ENCODE measurements around the gene RAB29. TPM values are rescaled to one million over a fixed set of nuclear protein-coding genes. Genes with fewer than 3 reads are reported as not detected.
A peak's percentile ranks its signal among the peaks of the same experiment; 100 is the strongest.

Gene RAB29
- total and polyA plus RNA-seq, 9 of the 15 experiments (the other 6 are each of a cell fraction or from before 2014, with no cell fraction given) = 6.3 to 17.6 (median 8.0) TPM

GRCh38 chr1:205775015-205775716 lies at the start of gene RAB29 (continued):
- TF ChIP-seq NR0B1 (IDR thresholded peaks at IDR 0.05; ENCODE audit: partially characterized antibody) (no peak), DDX20 (tag; IDR thresholded peaks at IDR 0.05; ENCODE audit: low read depth) (no peak), HDAC8 (tag; IDR thresholded peaks at IDR 0.05) (no peak), RERE (CRISPR knock-in tag; IDR thresholded peaks at IDR 0.05; ENCODE audit: borderline replicate concordance) (no peak), AFF4 (CRISPR knock-in tag; IDR thresholded peaks at IDR 0.05) (0 out of 2 replicates have a peak, but pooled peaks have one; percentile 44), RUNX1 (IDR thresholded peaks at IDR 0.05; ENCODE audit: low read depth) (no peak), ZNF280A (IDR thresholded peaks at IDR 0.05; ENCODE audit: low read depth, partially characterized antibody) (no peak), ZNF76 (CRISPR knock-in tag; IDR thresholded peaks at IDR 0.05; ENCODE audit: borderline replicate concordance) (no peak), HMG20B (CRISPR knock-in tag; IDR thresholded peaks at IDR 0.05) (no peak), NR2C1 (IDR thresholded peaks at IDR 0.05) (no peak), NR2C1 (tag; IDR thresholded peaks at IDR 0.05) (peak; percentile 62), PATZ1 (CRISPR knock-in tag; IDR thresholded peaks at IDR 0.05; ENCODE audit: borderline replicate concordance) (no peak)

Data from K562 (cell line).